Measurements from ENCODE around the gene ALPP. TPM values are rescaled to one million over a fixed set of nuclear protein-coding genes. Genes with fewer than 3 reads are reported as not detected.
A peak's percentile ranks its signal among the peaks of the same experiment; 100 is the strongest.
"Not testable (repeated sequence)": the region's sequence is repeated elsewhere in the genome, so short reads cannot be mapped to it uniquely, and the experiment has no call there.

The ALPP gene
- total RNA-seq, 1 donor from 2014 or later: not detected

DNA sequence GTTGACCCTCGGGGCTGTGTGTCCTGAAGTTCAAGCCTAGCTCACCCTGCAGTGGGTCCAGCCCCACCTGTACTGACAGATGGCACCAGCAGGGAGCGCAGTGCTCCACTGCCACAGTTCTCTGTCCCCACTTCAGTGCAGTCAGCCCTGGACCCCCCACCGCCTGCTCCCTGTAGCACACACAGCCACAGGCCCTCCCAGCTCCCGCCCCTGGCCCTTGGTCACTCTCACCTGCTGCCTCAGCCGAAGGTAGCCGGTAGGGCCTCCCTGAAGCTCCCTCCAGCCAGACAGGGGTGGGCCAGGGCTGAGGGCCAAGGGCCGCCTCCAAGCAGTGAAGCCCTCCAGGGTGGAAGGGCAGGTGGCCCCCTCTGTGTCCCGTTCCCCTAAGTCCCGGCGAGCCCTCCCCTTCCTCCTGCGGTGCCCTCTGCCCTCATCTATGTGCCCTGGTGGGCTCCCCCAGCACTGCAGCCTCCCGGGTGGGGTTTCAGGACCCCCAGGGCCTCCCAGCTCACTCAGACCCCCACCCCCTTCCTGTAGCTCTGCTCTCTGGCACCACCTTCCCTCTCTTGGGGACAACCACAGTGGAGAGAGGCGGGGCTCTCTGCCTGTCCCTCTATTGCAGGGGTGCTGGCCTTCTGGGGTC lies 10.8 kb upstream of the ALPP start:
- no peak for DNase-seq (ENCODE audit: extremely low spot score, unreplicated experiment)
- TF ChIP-seq, protein P1, sequence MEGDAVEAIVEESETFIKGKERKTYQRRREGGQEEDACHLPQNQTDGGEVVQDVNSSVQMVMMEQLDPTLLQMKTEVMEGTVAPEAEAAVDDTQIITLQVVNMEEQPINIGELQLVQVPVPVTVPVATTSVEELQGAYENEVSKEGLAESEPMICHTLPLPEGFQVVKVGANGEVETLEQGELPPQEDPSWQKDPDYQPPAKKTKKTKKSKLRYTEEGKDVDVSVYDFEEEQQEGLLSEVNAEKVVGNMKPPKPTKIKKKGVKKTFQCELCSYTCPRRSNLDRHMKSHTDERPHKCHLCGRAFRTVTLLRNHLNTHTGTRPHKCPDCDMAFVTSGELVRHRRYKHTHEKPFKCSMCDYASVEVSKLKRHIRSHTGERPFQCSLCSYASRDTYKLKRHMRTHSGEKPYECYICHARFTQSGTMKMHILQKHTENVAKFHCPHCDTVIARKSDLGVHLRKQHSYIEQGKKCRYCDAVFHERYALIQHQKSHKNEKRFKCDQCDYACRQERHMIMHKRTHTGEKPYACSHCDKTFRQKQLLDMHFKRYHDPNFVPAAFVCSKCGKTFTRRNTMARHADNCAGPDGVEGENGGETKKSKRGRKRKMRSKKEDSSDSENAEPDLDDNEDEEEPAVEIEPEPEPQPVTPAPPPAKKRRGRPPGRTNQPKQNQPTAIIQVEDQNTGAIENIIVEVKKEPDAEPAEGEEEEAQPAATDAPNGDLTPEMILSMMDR (IDR thresholded peaks at IDR 0.05): peak; percentile 35
- H3K4me3 Mint-ChIP-seq (ENCODE audit: unreplicated experiment): no peak overlapping the region
- H3K9me3 Mint-ChIP-seq (ENCODE audit: unreplicated experiment): no peaks in the 10 kb centered on the region
- peaks cover 22% of the 10 kb centered on the region for H3K4me1 Mint-ChIP-seq (ENCODE audit: unreplicated experiment)
- H3K36me3 Mint-ChIP-seq (ENCODE audit: unreplicated experiment): no peaks in the 10 kb centered on the region
- no peaks in the 10 kb centered on the region for H3K27me3 Mint-ChIP-seq (ENCODE audit: unreplicated experiment)
- H3K27ac Mint-ChIP-seq (ENCODE audit: unreplicated experiment): no peak overlapping the region

DNA sequence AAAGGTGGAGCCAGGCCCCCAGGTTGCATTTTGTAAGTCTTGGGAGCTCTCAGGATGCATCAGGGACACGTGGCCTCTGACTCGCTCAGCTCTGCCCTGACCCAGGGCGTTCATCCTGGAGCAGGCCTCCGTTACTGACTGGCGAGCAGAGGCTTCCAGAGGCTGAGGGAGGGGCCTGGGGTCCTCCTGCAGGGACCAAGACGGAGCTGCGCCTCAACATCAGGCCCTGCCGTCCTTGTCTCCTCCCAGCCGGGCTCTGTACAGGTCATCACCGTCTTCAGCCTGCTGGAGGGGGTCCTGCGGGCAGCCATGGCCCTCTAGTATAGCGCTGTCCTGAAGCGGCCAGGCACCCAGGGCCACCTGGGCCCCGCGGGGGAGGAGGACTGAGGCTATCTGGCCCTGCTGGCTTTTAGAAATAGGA lies 10.2 kb upstream of the ALPP start:
- Mint-ChIP-seq H3K36me3 (ENCODE audit: unreplicated experiment) (no peaks in the 10 kb centered on the region), H3K27ac (ENCODE audit: unreplicated experiment) (no peak overlapping the region), H3K27me3 (ENCODE audit: unreplicated experiment) (no peaks in the 10 kb centered on the region), H3K9me3 (ENCODE audit: unreplicated experiment) (no peaks in the 10 kb centered on the region), H3K4me3 (ENCODE audit: unreplicated experiment) (no peak overlapping the region), H3K4me1 (ENCODE audit: unreplicated experiment) (peaks cover 21% of the 10 kb centered on the region)
- no peak for DNase-seq (ENCODE audit: extremely low spot score, unreplicated experiment)
- TF ChIP-seq, protein P1 (IDR thresholded peaks at IDR 0.05): no peak

GRCh38 chr2:232369126-232369951 lies 9.2 kb upstream of the ALPP start:
- H3K4me3 Mint-ChIP-seq (ENCODE audit: unreplicated experiment): no peak overlapping the region

GRCh38 chr2:232370007-232370406 lies 8.5 kb upstream of the ALPP start:
- not testable (repeated sequence) for H3K27ac Mint-ChIP-seq (ENCODE audit: unreplicated experiment); H3K9me3 Mint-ChIP-seq (ENCODE audit: unreplicated experiment); H3K4me1 Mint-ChIP-seq (ENCODE audit: unreplicated experiment); H3K27me3 Mint-ChIP-seq (ENCODE audit: unreplicated experiment); H3K36me3 Mint-ChIP-seq (ENCODE audit: unreplicated experiment); DNase-seq (ENCODE audit: extremely low spot score, unreplicated experiment); H3K4me3 Mint-ChIP-seq (ENCODE audit: unreplicated experiment)

More at GRCh38 chr2:232369126-232369951, 9.2 kb upstream of the ALPP start:
- H3K36me3 Mint-ChIP-seq (ENCODE audit: unreplicated experiment): no peaks in the 10 kb centered on the region
- no peaks in the 10 kb centered on the region for H3K9me3 Mint-ChIP-seq (ENCODE audit: unreplicated experiment)
- DNase-seq (ENCODE audit: extremely low spot score, unreplicated experiment): no peak
- H3K4me1 Mint-ChIP-seq (ENCODE audit: unreplicated experiment): peaks cover 12% of the 10 kb centered on the region
- no peak overlapping the region for H3K27ac Mint-ChIP-seq (ENCODE audit: unreplicated experiment)
- H3K27me3 Mint-ChIP-seq (ENCODE audit: unreplicated experiment): peaks cover under 1% of the 10 kb centered on the region
- TF ChIP-seq, protein P1 (IDR thresholded peaks at IDR 0.05): no peak

GRCh38 chr2:232372231-232373208 lies 6.0 kb upstream of the ALPP start:
- Mint-ChIP-seq H3K4me1 (ENCODE audit: unreplicated experiment) (no peaks in the 10 kb centered on the region), H3K9me3 (ENCODE audit: unreplicated experiment) (no peaks in the 10 kb centered on the region), H3K4me3 (ENCODE audit: unreplicated experiment) (no peak overlapping the region), H3K27ac (ENCODE audit: unreplicated experiment) (no peak overlapping the region), H3K36me3 (ENCODE audit: unreplicated experiment) (no peaks in the 10 kb centered on the region), H3K27me3 (ENCODE audit: unreplicated experiment) (peaks cover 2% of the 10 kb centered on the region)
- DNase-seq (ENCODE audit: extremely low spot score, unreplicated experiment): no peak
- TF ChIP-seq, protein P1 (IDR thresholded peaks at IDR 0.05): no peak

Data from osteocyte (in vitro differentiated cells).